Measurements from ENCODE around the gene IQGAP2.

DNA sequence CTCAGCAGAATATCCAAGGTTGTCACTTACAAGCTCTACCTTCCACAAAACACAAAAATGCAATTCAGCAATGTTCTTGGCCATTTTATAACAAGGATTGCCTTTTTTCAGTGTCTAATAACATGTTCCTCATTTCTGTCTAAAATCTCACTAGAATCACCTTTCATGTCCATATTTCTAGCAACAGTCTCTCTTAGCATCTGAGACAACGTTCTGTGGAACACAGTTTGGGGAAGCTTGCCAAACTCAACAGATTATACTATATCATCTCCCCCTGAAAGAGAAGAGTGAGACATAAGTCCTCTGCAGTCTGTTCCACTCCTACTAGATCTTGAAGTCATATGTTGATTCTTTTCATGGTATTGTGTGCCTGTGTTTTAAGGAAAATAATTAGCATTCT lies 149.5 kb downstream of the IQGAP2 start:
- TF ChIP-seq YY1 (IDR thresholded peaks at IDR 0.05; ENCODE audit: insufficient read depth, insufficient read length) (no peak), SUZ12 (IDR thresholded peaks at IDR 0.05; ENCODE audit: extremely low read depth, insufficient read depth, insufficient read length) (no peak), ZNF274 (IDR thresholded peaks at IDR 0.05; ENCODE audit: low read depth, low read length) (no peak)
